HG03039 (cell line): ENCODE data around the gene KDM6A.
"Not testable (repeated sequence)": the region's sequence is repeated elsewhere in the genome, so short reads cannot be mapped to it uniquely, and the experiment has no call there.

Experiments used
- ATAC-seq: cut with Tn5 transposase; IDR thresholded peaks from one replicate; pipeline ENCODE4 v1.9.1; 2021; ENCODE audit warnings: mild to moderate bottlenecking, moderate library complexity; ENCODE audit not compliant: unreplicated experiment

Gene KDM6A

GRCh38 chrX:45001048-45001447 is 128.1 kb downstream of the KDM6A start:
- ATAC-seq, result no peak

GRCh38 chrX:45003085-45003484 is 130.1 kb downstream of the KDM6A start:
- ATAC-seq, result no peak

GRCh38 chrX:45006002-45006800 is 133.2 kb downstream of the KDM6A start:
- ATAC-seq, result no peak

GRCh38 chrX:45007598-45007997 is 134.6 kb downstream of the KDM6A start:
- peak; percentile 67 for ATAC-seq

DNA sequence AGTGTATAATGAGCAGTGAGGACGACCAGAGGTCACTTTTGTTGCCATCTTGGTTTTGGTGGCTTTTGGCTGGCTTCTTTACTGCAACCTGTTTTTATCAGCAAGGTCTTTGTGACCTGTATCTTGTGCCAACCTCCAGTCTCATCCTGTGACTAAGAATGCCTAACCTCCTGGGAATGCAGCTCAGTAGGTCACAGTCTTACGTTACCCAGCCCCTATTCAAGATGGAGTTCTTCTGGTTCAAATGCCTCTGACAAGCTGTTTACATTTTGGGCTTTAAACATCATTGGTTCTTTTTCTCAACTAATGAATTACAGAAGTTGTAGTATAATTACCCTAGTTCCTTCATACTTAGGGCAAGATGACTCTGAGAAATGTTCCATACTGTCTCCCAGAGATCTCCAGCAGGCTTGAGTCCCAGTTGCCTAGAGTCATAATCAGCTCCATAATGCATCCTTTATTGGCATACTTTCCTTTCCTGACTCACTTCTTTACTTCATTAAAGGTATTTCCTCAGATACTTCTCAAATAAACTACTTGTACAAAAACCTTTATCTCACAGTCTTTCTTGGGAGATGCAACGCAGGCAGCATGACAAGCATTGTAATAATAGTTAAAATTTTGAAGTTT is 136.5 kb downstream of the KDM6A start:
- no peak for ATAC-seq

DNA sequence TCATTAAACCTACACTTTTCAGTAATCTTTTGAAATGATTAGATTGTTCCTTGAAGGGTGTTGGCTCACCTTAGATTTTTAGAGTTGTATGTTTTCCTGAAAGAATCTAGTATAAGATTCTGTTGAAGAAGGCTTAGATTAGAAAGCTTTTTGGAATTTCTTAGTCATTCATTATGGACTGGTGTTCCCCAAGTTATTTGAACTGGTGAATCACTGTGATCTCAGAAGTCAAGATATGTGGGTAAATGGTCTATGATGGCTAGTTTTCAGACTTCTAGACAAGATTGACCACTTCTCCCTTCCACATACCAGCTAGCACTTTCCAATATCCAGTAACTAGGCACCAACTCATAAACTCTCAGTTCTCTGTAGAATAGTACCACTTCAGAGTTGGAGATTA is 138.1 kb downstream of the KDM6A start:
- ATAC-seq, result no peak

- no peak for ATAC-seq
Measured at GRCh38 chrX:45011597-45011996, 138.6 kb downstream of the KDM6A start.

- no peak for ATAC-seq
Measured at GRCh38 chrX:45017946-45018345, 145.0 kb downstream of the KDM6A start.

DNA sequence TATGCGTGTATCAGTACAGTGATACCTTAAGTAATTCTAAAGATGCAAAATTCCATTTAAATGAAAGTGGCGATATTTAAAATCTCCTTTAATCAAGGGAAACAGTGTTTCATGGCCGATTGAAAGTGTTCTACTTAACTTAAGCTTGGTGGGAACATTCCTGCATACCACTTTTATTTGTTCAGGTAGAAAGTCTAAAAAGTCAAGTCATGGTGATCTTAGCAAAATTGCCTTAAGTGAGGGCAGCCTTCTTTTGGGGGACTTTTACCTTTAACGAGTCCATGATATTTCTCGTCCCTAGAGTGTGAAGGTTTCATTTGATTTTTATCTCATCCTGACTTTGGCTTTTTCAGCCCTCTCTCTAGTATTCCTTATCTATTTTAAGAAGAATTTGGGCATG is 149.2 kb downstream of the KDM6A start:
- ATAC-seq, result no peak

GRCh38 chrX:45024501-45024900 is 151.5 kb downstream of the KDM6A start:
- no peak for ATAC-seq

GRCh38 chrX:45026036-45026435 is 153.0 kb downstream of the KDM6A start:
- ATAC-seq, result no peak

- no peak for ATAC-seq
Measured at GRCh38 chrX:45031830-45032378, 158.9 kb downstream of the KDM6A start.

GRCh38 chrX:45035071-45035470 is 162.1 kb downstream of the KDM6A start:
- ATAC-seq, result no peak

GRCh38 chrX:45036161-45036560 is 163.2 kb downstream of the KDM6A start:
- ATAC-seq, result no peak

- not testable (repeated sequence) for ATAC-seq
Measured at GRCh38 chrX:45040137-45040536, 167.1 kb downstream of the KDM6A start.

GRCh38 chrX:45046417-45046816 is 173.4 kb downstream of the KDM6A start:
- no peak for ATAC-seq

DNA sequence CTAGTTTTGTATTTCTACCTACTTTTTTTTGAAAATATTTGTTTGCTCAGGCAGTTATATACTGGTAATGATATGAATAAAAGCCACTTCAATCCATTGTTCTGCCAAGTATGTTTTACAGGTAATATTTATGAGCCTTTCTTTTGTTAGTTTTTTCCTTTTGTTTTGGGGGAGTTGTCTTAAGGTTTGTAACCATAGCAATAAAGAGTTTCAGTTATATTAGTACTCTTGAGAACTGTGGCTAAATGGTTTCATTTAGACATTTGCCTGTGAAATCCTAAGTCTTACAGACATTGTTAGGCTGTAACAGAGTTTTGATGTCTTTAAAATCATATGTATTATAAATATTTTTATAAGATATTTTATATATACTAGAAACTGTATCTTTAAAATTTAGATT is 177.6 kb downstream of the KDM6A start:
- no peak for ATAC-seq

- ATAC-seq, result no peak
Measured at GRCh38 chrX:45056428-45057145, 183.6 kb downstream of the KDM6A start.

DNA sequence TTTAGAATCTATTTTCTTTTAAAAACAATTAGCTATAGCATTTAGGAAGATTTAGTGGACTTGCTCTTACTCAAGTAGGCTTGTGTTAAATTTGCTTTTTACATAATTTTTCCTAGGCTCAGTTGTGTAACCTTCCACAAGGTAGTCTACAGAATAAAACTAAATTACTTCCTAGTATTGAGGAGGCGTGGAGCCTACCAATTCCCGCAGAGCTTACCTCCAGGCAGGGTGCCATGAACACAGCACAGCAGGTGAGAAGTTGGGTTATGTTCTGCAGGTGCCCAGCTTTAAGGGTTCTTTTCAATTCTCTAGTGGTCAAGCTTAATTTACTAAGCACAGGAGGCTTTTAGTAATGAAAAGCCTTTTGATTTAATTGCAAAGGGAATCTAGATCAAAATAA is 186.9 kb downstream of the KDM6A start:
- not testable (repeated sequence) for ATAC-seq

- ATAC-seq, result no peak
Measured at GRCh38 chrX:45063319-45064095, 190.5 kb downstream of the KDM6A start.

DNA sequence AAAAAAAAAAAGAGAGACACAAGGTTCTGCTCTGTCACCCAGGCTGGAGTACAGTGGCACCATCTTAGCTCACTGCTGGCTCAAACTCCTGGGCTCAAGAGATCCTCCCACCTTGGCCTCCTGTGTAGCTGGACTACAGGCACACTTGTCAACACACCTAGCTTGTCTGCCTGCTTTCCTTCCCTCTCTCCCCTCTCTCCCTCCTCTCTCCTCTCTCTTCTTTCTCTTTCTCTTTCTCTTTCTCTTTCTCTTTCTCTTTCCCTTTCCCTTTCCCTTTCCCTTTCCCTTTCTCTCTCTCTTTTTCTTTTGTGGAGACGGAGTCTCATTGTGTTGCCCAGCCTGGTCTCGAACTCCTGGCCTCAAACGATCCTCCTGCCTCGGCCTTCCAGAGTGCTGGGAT is 195.6 kb downstream of the KDM6A start:
- no peak for ATAC-seq
